Measurements from ENCODE around the gene PRSS38.
A peak's percentile ranks its signal among the peaks of the same experiment; 100 is the strongest.

PRSS38 gene

DNA sequence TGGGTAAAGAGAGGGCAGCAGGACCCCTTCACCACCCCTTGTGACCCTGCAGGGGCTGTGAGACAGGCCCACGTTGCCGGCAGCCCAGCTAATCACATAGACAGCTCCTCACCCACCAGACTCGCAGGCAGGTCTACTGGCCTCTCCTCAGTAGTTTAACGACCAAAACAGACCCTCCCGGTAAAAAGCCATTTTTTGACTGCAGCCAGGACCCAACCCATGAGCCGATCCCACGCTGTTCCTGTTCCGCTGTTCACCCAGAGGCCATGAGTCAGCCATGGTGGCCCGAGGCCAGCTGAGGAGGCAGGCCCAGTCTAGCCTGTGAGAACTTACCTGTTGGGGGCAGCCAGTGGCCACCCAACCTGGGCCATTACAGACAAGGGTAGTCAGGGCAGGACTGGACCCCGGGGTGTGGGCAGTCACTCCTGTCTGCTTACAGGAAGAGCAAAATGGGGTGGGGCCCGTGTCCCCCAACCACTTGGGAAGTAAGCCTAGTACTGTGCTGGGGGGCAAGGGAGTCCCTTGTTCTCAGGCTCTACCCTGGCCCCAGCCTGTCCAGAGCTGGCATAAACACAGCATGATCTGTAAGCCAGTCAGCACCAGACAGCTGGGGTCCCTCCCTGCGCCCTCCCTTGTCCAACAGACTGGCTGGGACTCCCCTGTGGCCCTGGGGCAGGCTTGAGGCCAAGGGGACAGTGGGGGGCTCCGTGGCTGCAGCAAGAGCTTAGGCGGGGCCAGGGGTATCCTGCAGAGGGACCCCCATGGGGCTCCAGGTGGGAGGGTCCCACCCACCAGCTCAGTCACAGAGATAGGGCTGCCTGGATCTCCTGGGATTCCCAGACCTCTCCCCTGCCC, 70.4 kb downstream of the PRSS38 start:
- Histone ChIP-seq H3K36me3 (replicated peaks) (no peaks in the 10 kb centered on the region), H3K9me3 (no peaks in the 10 kb centered on the region), H3K4me3 (no peak overlapping the region), H3K27me3 (ENCODE audit: low read depth) (no peaks in the 10 kb centered on the region), H3K4me1 (no peaks in the 10 kb centered on the region)
- DNase-seq (ENCODE audit: low spot score in 2 of 2) = peak in 1 of 2 experiments; percentile 5
- in situ Hi-C loops (cut with MboI; ENCODE audit: low sequenced_read_pairs) = no loop called here

DNA sequence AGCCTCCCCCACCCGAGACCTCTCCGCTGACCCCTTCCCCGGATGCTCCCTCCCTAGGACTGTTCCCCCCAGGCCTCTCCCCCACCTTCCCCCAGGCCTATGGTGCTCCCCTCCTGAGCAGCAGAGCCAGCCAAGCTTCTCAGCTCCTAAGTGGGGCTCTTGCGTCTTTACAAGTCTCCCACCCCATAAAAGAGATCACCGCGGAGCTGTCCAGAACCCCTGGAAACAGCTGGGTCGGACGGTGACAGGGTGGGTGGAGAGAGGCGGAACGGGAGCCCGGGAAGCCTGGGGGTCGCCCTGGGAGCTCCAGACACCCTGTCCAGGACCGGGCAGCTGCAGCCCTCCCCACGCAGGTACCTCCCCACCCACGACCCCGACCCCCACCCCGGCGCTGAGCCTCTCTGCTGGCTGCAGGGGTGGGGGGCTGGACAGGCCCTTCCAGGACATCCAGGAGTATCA, 71.1 kb downstream of the PRSS38 start:
- Histone ChIP-seq H3K4me3 (no peak overlapping the region), H3K4me1 (no peaks in the 10 kb centered on the region), H3K36me3 (replicated peaks) (no peaks in the 10 kb centered on the region), H3K27me3 (ENCODE audit: low read depth) (no peaks in the 10 kb centered on the region), H3K9me3 (no peaks in the 10 kb centered on the region)
- peak in 1 of 2 experiments; percentile 2 for DNase-seq (ENCODE audit: low spot score in 2 of 2)
- in situ Hi-C loops (cut with MboI; ENCODE audit: low sequenced_read_pairs) = no loop called here

DNA sequence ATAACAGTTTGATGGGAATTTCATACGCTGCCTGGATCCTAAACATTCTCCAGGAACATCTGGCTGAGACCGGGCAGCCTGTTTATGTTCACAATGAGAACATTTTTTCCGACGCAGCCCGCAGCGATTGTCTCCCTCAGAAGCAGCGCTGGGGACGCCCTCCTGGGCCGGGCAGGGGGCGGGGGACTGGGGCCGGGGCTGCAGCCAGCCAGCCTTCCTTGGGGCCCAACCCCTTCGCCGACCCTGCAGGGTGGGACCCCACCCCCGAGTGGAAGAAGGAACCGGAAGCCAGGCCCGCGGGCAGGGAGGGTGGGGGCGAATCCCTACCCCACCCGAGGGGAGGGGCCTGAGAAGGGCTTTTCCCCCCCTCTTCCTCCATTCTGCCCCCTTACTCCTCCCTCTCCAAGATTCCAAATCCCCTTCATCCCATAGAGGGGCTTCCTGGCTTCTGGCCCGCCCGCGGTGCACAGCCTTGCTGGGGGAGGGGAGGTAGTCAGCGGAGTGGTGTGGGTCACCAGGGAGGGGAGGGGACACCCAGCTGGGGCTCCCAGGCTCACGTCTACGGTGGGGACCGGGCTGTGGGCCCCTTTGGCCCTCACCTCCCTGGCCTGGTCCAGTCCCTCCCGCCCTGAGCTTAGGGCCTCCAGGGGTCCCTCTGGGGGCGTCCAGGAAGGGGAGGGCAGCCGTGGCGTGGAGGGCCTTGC, 71.7 kb downstream of the PRSS38 start:
- in situ Hi-C loops (cut with MboI; ENCODE audit: low sequenced_read_pairs) = no loop called here
- Histone ChIP-seq H3K4me1 (no peaks in the 10 kb centered on the region), H3K36me3 (replicated peaks) (no peaks in the 10 kb centered on the region), H3K4me3 (no peak overlapping the region), H3K9me3 (no peaks in the 10 kb centered on the region), H3K27me3 (ENCODE audit: low read depth) (no peaks in the 10 kb centered on the region)
- peak in 1 of 2 experiments; percentile 7 for DNase-seq (ENCODE audit: low spot score in 2 of 2)

DNA sequence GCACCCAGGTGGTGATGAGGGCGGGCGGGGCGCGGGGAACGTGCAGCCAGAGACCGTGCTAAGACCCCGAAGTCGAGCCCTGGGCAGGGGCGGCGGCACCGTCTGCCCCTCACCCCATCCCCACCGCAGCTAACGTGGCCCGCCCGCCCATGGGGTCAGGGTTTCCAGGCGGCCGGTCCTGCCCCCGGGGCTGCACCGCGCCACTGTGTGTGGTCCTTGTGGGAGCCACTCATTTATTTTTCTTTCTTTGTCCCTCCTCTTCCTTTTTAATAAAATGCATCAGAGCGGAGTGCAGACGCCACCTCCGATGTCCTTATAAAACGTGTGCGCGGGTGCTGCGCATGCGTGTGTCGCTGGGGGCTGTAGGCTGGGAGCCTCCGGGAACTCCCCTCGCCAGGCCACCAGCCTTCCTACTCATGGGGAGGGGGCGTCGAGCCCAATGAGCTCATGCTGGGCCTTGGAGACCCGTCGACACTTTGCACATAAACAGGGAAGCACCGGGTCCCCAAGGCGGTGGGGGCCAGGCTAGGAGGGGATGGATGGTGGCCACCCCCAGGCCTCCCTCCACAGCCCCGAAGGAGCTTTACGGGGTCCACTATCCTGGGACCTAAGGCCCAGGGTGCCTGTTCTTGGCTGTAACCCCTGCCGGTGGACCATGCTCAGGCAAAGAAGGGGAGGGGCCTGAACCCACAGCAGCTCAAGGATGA, 72.4 kb downstream of the PRSS38 start:
- DNase-seq (ENCODE audit: low spot score in 2 of 2) = peak in 1 of 2 experiments; percentile 5
- in situ Hi-C loops (cut with MboI; ENCODE audit: low sequenced_read_pairs) = no loop called here
- Histone ChIP-seq H3K4me3 (no peak overlapping the region), H3K36me3 (replicated peaks) (no peaks in the 10 kb centered on the region), H3K27me3 (ENCODE audit: low read depth) (no peaks in the 10 kb centered on the region), H3K9me3 (no peaks in the 10 kb centered on the region), H3K4me1 (no peaks in the 10 kb centered on the region)

DNA sequence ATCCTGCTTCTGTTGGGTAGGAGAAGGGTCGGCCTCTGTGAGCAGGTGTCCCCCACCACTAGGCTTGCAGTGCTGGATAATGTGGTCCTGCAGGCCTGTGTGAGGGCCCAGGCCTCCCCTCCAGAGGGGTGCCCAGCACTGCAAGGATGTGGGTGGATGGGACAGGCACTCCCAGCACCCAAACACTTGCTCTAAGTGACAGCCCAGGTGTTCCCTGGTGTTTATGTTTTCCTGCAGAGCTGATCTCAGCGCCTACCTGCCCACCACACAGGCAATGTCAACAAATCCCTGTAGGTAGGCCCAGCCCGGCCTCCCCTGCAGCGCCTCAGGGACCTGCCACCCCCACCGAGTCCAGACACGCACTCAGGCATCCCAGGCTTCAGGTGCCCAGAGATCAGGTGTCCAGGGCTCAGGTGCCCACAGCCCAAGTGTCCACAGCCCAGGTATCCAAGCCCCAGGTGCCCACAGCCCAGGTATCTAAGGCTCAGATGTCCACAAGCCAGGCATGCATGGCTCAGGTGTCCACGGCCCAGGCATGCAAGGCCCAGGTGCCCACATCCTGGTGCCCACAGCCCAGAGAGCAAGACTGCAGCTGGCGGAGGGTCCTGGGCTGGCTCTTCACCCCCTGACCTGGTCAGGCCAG, 73.0 kb downstream of the PRSS38 start:
- no peaks in the 10 kb centered on the region for H3K27me3 ChIP-seq (ENCODE audit: low read depth)
- DNase-seq (ENCODE audit: low spot score in 2 of 2) = no peak
- in situ Hi-C loops (cut with MboI; ENCODE audit: low sequenced_read_pairs) = no loop called here
- no peaks in the 10 kb centered on the region for H3K9me3 ChIP-seq
- H3K4me3 ChIP-seq = no peak overlapping the region
- no peaks in the 10 kb centered on the region for H3K36me3 ChIP-seq (replicated peaks)
- no peaks in the 10 kb centered on the region for H3K4me1 ChIP-seq

DNA sequence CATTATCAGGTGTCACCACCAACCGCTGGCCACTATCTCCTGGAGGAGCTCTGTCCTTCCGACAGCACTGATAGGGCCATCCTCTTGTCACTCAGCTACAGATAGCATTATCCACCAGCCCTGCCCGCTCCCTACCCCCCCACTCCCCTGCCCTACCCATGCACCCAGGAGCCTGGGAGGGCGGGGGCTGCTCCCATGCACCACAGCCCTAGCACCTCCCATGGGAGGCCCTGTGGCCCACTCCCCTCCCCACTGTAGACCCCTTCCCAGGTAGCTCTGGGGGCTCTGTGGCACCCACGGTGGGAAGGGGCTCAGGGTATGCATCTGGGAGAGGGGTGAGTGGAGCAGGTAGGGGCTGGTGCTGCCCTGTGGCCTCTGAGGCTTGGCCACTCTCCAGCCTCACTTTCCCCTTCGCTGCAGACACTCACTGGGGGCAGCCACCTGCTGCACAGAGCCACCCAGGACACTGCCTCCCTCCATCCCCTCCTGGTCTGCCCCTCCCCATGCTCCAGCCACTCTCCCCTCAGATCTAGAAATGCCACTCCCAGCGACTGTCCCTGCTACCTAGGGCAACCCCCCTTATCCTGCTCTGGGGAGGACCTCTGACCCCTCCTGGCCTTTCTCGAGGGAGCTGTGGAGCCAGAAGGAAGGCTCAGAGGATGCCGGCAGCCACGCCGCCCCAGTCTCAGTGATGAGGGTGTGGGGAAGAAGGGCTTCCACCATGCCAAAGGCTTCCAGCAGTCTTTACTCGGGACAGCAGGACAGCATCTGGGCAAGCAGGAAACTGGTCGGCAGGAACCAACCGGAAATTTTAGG, 73.8 kb downstream of the PRSS38 start:
- Histone ChIP-seq H3K27me3 (ENCODE audit: low read depth) (no peaks in the 10 kb centered on the region), H3K4me1 (no peaks in the 10 kb centered on the region), H3K36me3 (replicated peaks) (no peaks in the 10 kb centered on the region), H3K4me3 (no peak overlapping the region), H3K9me3 (no peaks in the 10 kb centered on the region)
- in situ Hi-C loops (cut with MboI; ENCODE audit: low sequenced_read_pairs) = no loop called here
- peak in 1 of 2 experiments; percentile 3 for DNase-seq (ENCODE audit: low spot score in 2 of 2)

DNA sequence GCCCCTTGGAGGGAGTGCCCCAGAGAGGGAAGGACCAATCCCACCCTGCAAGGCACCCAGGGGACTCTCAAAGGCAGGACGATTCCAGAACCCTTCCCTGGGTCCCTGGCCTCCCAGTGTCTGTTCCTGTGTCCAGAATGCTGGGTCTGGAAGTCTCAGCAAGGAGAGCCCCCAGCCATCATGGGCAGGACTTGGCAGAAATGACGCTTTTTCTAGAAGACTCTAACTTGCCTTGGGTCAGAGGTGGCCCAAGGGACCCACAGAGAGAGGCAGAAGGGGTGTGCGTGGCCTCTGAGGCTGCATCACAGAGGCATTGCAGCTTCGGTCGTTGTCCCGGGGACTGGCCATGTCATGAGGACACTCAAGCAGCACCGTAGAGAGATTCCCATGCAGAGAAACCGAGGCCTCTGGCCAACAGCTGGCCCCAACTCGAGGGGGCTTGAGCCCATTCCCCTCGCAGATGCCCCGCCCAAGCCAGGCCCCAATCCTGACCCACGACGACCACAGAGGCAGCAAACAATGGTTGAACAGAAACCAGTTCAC, 74.5 kb downstream of the PRSS38 start:
- Histone ChIP-seq H3K36me3 (replicated peaks) (no peaks in the 10 kb centered on the region), H3K4me3 (no peak overlapping the region), H3K27me3 (ENCODE audit: low read depth) (no peaks in the 10 kb centered on the region), H3K9me3 (no peaks in the 10 kb centered on the region), H3K4me1 (no peaks in the 10 kb centered on the region)
- peak in 1 of 2 experiments; percentile 3 for DNase-seq (ENCODE audit: low spot score in 2 of 2)
- in situ Hi-C loops (cut with MboI; ENCODE audit: low sequenced_read_pairs) = no loop called here

DNA sequence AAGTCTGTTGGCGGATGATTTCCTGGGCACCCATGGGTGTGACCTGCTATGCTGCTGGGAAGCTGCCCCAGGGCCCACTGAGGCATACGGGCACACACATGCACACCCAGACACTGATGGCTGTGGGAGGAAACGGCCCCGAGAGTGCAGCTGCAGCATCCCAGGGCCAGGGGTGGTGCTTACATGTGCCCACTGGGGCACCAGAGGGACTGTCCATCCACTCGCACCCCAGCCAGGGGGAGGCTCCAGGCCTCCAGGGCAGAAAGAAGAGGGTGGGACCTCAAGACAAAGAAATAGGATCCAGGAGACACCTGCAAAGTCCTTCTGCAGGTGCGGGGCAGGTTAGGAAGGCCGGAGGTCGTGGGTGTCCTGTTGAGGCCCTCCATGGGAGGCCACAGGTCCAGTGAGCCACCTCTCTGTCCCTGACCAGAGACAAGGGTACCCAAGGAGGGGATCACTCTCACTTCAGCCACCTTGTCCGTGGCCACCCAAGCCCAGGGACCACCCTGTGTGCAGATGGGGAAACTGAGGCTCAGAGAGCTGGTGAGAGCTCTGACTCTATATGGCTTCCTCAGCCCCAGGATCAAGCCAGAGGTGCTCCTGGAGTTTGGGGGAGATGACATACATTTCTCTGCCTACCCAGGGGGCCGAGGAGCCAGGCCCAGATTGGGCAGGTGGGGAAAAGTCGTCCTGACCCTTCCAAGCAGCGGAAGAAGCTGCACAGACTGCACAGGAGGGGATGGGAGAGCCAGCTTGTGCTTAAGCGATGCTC, 75.2 kb downstream of the PRSS38 start:
- no peak for DNase-seq (ENCODE audit: low spot score in 2 of 2)
- Histone ChIP-seq H3K4me1 (no peaks in the 10 kb centered on the region), H3K27me3 (ENCODE audit: low read depth) (no peaks in the 10 kb centered on the region), H3K9me3 (no peaks in the 10 kb centered on the region), H3K4me3 (no peak overlapping the region), H3K36me3 (replicated peaks) (no peaks in the 10 kb centered on the region)
- in situ Hi-C loops (cut with MboI; ENCODE audit: low sequenced_read_pairs) = no loop called here

DNA sequence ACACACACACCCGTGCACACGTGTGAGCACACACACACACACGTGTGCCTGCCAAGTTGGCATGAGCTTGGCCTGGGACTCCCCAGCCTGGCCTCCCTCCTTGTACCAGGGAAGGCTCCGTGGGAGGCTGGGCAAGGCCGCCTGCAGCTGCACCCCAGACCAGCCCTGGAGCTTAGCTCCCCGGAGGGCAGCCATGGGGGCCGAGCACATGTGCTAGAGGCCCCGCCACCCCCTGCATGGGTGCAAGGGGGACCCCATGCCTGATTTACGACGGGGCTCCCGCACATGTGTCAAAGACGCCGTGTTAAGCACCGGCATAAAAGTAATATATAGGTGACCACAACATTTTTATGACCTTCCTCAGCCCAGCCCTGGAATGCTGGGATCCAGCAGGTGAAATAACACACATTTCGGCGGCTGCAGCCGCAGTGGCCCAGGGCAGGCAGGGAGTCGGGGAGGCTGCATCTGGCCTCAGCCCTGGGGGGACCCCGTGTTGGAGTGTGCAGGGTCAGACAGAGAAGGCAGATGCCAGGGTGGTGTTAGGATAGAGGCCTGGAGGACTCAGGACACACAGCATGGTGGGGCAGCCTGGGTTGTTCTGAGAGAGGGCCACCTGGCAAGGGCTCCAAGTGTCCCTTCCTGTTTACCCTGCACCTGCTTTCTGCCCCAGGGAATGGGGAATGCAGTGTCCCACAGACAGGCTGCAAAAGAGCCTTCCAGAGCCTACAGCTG, 75.9 kb downstream of the PRSS38 start:
- no peaks in the 10 kb centered on the region for H3K9me3 ChIP-seq
- in situ Hi-C loops (cut with MboI; ENCODE audit: low sequenced_read_pairs) = no loop called here
- no peaks in the 10 kb centered on the region for H3K27me3 ChIP-seq (ENCODE audit: low read depth)
- no peaks in the 10 kb centered on the region for H3K36me3 ChIP-seq (replicated peaks)
- DNase-seq (ENCODE audit: low spot score in 2 of 2) = peak in 1 of 2 experiments; percentile 5
- H3K4me3 ChIP-seq = no peak overlapping the region
- H3K4me1 ChIP-seq = no peaks in the 10 kb centered on the region

DNA sequence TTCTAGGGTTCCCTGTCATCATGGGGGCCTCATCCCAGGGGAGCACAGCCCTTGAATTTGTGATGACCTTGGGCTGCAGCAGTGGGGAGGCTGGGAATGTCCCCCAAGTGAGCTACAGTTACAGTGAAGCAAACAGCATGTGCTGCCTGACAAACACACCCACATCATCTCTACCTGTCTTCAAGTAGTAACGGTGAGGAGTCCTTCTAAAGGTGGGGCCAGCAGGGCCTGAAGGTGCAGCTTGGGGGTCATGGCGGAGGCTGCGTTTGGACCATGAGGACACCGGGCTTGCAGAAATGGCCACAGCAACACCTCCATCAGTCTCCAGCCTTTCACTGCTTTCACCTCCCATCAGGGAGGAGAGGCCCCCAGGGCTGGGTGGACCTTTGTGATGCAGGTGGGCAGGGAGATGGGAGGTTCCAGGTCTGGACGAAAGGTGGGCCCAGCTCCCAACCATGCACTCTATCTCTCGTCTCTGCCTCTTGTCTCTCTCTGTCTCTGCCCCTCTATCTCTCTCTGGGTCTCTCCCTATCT, 76.5 kb downstream of the PRSS38 start:
- in situ Hi-C loops (cut with MboI; ENCODE audit: low sequenced_read_pairs) = no loop called here

DNA sequence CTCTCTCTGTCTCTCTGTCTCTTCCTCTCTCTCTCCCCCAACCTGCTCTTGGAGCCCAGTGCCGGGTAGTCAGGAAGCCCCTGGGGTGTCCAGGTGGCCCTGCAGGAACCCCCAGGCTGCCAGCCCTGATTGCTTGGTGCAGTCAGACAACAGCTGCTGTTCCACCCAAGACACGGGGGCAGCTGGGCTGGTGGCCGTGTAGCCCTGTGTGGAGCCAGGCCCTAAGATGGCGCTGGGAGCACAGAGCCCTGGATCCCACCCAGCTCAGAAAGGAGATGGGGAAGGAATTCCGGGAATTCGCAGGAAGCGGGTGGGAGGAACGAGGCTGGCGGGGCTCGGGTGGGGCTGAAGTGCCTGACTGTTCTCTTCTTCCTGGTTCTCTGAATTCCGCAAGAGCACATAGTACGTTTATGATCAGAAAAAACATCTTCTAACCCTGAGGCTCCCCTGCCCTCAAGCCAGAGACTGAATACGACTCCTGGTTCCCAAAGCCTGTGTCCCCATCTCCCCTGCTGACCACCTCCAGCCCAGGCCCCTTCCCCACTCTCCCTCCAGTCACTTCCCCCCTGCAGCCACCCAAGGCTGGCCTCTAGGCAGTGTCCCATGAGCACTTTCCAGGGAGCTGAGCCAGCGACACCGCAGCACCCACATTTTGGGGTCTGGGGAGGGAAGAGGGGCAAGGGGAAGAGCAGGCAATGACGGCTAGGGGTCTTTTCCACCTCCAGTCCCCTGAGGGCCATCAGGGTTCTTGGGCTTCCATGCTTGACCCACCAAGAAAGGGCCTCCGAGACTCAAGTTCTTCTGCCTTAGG, 77.2 kb downstream of the PRSS38 start:
- Histone ChIP-seq H3K4me1 (no peaks in the 10 kb centered on the region), H3K36me3 (replicated peaks) (no peaks in the 10 kb centered on the region), H3K27me3 (ENCODE audit: low read depth) (no peaks in the 10 kb centered on the region), H3K4me3 (no peak overlapping the region), H3K9me3 (no peaks in the 10 kb centered on the region)
- DNase-seq (ENCODE audit: low spot score in 2 of 2) = peak in 1 of 2 experiments; percentile 13
- in situ Hi-C loops (cut with MboI; ENCODE audit: low sequenced_read_pairs) = no loop called here

More for the DNA sequence above, 76.5 kb downstream of the PRSS38 start:
- H3K36me3 ChIP-seq (replicated peaks) = no peaks in the 10 kb centered on the region
- H3K9me3 ChIP-seq = no peaks in the 10 kb centered on the region
- H3K4me3 ChIP-seq = no peak overlapping the region
- no peaks in the 10 kb centered on the region for H3K27me3 ChIP-seq (ENCODE audit: low read depth)
- DNase-seq (ENCODE audit: low spot score in 2 of 2) = no peak
- no peaks in the 10 kb centered on the region for H3K4me1 ChIP-seq

Data from HAP-1 (cell line).